H9 (cell line): ENCODE results near the gene PRMT7. TPM values are rescaled to one million over a fixed set of nuclear protein-coding genes. Genes with fewer than 3 reads are reported as not detected.

Experiments
- DNase-seq: peaks from one replicate; pipeline ENCODE4 v3.0.0-alpha.2; 2017
- H2AFZ ChIP-seq: one replicate; pipeline ENCODE4 v1.6.1; 2013; ENCODE audit warnings: mild to moderate bottlenecking, low read length, control low read depth, moderate library complexity
- H2AK5ac ChIP-seq: 2 replicates; pipeline ENCODE4 v1.6.1; 2013; ENCODE audit warnings: low read length, control low read depth, mixed read lengths; ENCODE audit not compliant: insufficient read length
- H2BK120ac ChIP-seq: one replicate; pipeline ENCODE4 v1.6.1; 2013; ENCODE audit warnings: low read depth, mild to moderate bottlenecking, low read length, control low read depth, inconsistent platforms; ENCODE audit not compliant: poor library complexity, severe bottlenecking
- H2BK12ac ChIP-seq: 2 replicates; pipeline ENCODE4 v1.6.1; 2013; ENCODE audit warnings: low read length, control low read depth, mixed read lengths, low read depth; ENCODE audit not compliant: insufficient read length
- H2BK15ac ChIP-seq: 2 replicates; pipeline ENCODE4 v1.6.1; 2013; ENCODE audit warnings: low read depth, low read length, control low read depth
- H2BK20ac ChIP-seq: one replicate; pipeline ENCODE4 v1.6.1; 2013; ENCODE audit warnings: low read depth, mild to moderate bottlenecking, low read length, control low read depth, inconsistent platforms; ENCODE audit not compliant: poor library complexity, severe bottlenecking
- H2BK5ac ChIP-seq: 2 replicates; pipeline ENCODE4 v1.6.1; 2013; ENCODE audit warnings: low read length, control low read depth, mixed read lengths; ENCODE audit not compliant: insufficient read length
- H3K14ac ChIP-seq: 2 replicates; pipeline ENCODE4 v1.6.1; 2013; ENCODE audit warnings: low read length, control low read depth; ENCODE audit not compliant: insufficient read depth
- H3K18ac ChIP-seq: 2 replicates; pipeline ENCODE4 v1.6.1; 2013; ENCODE audit warnings: low read depth, mild to moderate bottlenecking, mixed read lengths, low read length, control low read depth; ENCODE audit not compliant: insufficient read length
- H3K23ac ChIP-seq: 2 replicates; pipeline ENCODE4 v1.6.1; 2013; ENCODE audit warnings: low read length, control low read depth, mixed read lengths, low read depth; ENCODE audit not compliant: insufficient read length
- H3K23me2 ChIP-seq: 2 replicates; pipeline ENCODE4 v1.6.1; 2013; ENCODE audit warnings: low read depth, mild to moderate bottlenecking, mixed read lengths, low read length, control low read depth; ENCODE audit not compliant: insufficient read length, poor library complexity, severe bottlenecking
- H3K27ac ChIP-seq: 2 replicates; pipeline ENCODE4 v1.5.1; 2013; ENCODE audit warnings: low read length, control low read depth, mixed read lengths, low read depth; ENCODE audit not compliant: insufficient read length
- H3K27me3 ChIP-seq: 2 replicates; pipeline ENCODE4 v1.6.1; 2013; ENCODE audit warnings: low read length, control low read depth, inconsistent platforms; ENCODE audit not compliant: insufficient read depth
- H3K4ac ChIP-seq: 2 replicates; pipeline ENCODE4 v1.6.1; 2013; ENCODE audit warnings: low read depth, mild to moderate bottlenecking, control low read depth, inconsistent platforms, low read length, moderate library complexity
- H3K4me1 ChIP-seq: 2 replicates; pipeline ENCODE4 v1.6.1; 2013; ENCODE audit warnings: low read length, control low read depth, inconsistent platforms; ENCODE audit not compliant: insufficient read depth
- H3K4me2 ChIP-seq: 2 replicates; pipeline ENCODE4 v1.6.1; 2013; ENCODE audit warnings: low read length, control low read depth, mixed read lengths; ENCODE audit not compliant: insufficient read length, insufficient read depth
- H3K56ac ChIP-seq: 2 replicates; pipeline ENCODE4 v1.6.1; 2013; ENCODE audit warnings: low read depth, mild to moderate bottlenecking, mixed read lengths, low read length, control low read depth; ENCODE audit not compliant: insufficient read length
- H3K79me1 ChIP-seq: 2 replicates; pipeline ENCODE4 v1.6.1; 2013; ENCODE audit warnings: low read depth, mild to moderate bottlenecking, moderate library complexity, low read length, control low read depth, inconsistent platforms; ENCODE audit not compliant: insufficient read depth, poor library complexity, severe bottlenecking
- H3K79me2 ChIP-seq: 2 replicates; pipeline ENCODE4 v1.6.1; 2013; ENCODE audit warnings: low read length, control low read depth, inconsistent platforms; ENCODE audit not compliant: insufficient read depth
- H3K9ac ChIP-seq: 2 replicates; pipeline ENCODE4 v1.6.1; 2013; ENCODE audit warnings: low read length, control low read depth, mixed read lengths; ENCODE audit not compliant: insufficient read length; ENCODE audit errors: extremely low read depth
- H3K9me3 ChIP-seq: one replicate; pipeline ENCODE4 v1.6.1; 2013; ENCODE audit warnings: low read depth, low read length, inconsistent platforms; ENCODE audit not compliant: control insufficient read depth
- H3T11ph ChIP-seq: one replicate; pipeline ENCODE4 v1.6.1; 2013; ENCODE audit warnings: mild to moderate bottlenecking, low read length, control low read depth, inconsistent platforms
- H4K20me1 ChIP-seq: one replicate; pipeline ENCODE4 v1.6.1; 2013; ENCODE audit not compliant: control insufficient read depth, insufficient read length, insufficient read depth
- H4K5ac ChIP-seq: 2 replicates; pipeline ENCODE4 v1.6.1; 2013; ENCODE audit warnings: low read depth, mild to moderate bottlenecking, mixed read lengths, low read length, control low read depth; ENCODE audit not compliant: insufficient read length
- H4K8ac ChIP-seq: replicated peaks from 2 replicates; pipeline ENCODE4 v1.6.1; 2013; ENCODE audit warnings: low read length, control low read depth, mixed read lengths, low read depth; ENCODE audit not compliant: insufficient read length
- H4K91ac ChIP-seq: 2 replicates; pipeline ENCODE4 v1.6.1; 2013; ENCODE audit warnings: low read depth, mild to moderate bottlenecking, moderate library complexity, mixed read lengths, low read length, control low read depth; ENCODE audit not compliant: insufficient read length
- H3K27ac Mint-ChIP-seq, 3 experiments: 2 replicates in 2 of 3; 3 replicates in 1 of 3; pipeline ENCODE4 v1.8.0; 2020 to 2021; ENCODE audit warnings: mixed read lengths in 3 of 3, mild to moderate bottlenecking in 1 of 3, moderate library complexity in 1 of 3
- H3K27me3 Mint-ChIP-seq: 2 replicates; pipeline ENCODE4 v1.8.0; 2021; ENCODE audit warnings: low read depth, mild to moderate bottlenecking, moderate library complexity, mixed read lengths
- H3K36me3 Mint-ChIP-seq, 3 experiments: 2 replicates in 2 of 3; 3 replicates in 1 of 3; pipeline ENCODE4 v1.8.0; 2020 to 2021; ENCODE audit warnings: low read depth in 3 of 3, mixed read lengths in 3 of 3; ENCODE audit not compliant: insufficient read depth in 1 of 3
- H3K4me1 Mint-ChIP-seq, 2 experiments: 2 replicates each; pipeline ENCODE4 v1.8.0; 2020; ENCODE audit warnings: mixed read lengths in 2 of 2
- H3K4me3 Mint-ChIP-seq, 2 experiments: 2 replicates in 1 of 2; 3 replicates in 1 of 2; pipeline ENCODE4 v1.8.0; 2020 to 2021; ENCODE audit warnings: mild to moderate bottlenecking in 2 of 2, mixed read lengths in 2 of 2, moderate library complexity in 1 of 2
- H3K9me3 Mint-ChIP-seq, 2 experiments: 2 replicates in 1 of 2; 3 replicates in 1 of 2; pipeline ENCODE4 v1.8.0; 2020; ENCODE audit warnings: mild to moderate bottlenecking in 2 of 2, mixed read lengths in 2 of 2, moderate library complexity in 1 of 2
- CTCF ChIP-seq: fragments of 200-600 bp; sonication (generic); conservative IDR thresholded peaks from 3 replicates; pipeline ENCODE4 v1.8.0; 2021; ENCODE audit warnings: antibody characterized with exemption, mild to moderate bottlenecking
- WGBS: extraction: QIAGEN DNeasy Blood & Tissue Kit; methylation state at CpG from one replicate; pipeline ENCODE4 v1.1.7; 2013; ENCODE audit warnings: missing lambda C conversion rate, low lambda C conversion rate, mixed read lengths; ENCODE audit not compliant: insufficient read length; ENCODE audit errors: extremely low coverage; 5-methylcytosine and 5-hydroxymethylcytosine counted together
- total RNA-seq: library from RNA; stranded (reverse); gene quantifications from 2 replicates; pipeline ENCODE4 v1.2.1, GENCODE V29; 2021

PRMT7 gene
- total RNA-seq, 1 experiment from 2014 or later = 56.6 TPM

- Histone ChIP-seq H3K18ac (no peak overlapping the region), H3K79me1 (no peaks in the 10 kb centered on the region), H2BK5ac (no peak overlapping the region), H3K9me3 (no peaks in the 10 kb centered on the region), H3K56ac (no peak overlapping the region), H3K79me2 (no peaks in the 10 kb centered on the region; the same call in 1 of the 2 replicates), H3K23me2 (no peaks in the 10 kb centered on the region), H3K4ac (no peak overlapping the region), H4K91ac (no peak overlapping the region), H4K20me1 (no peaks in the 10 kb centered on the region), H2BK20ac (no peak overlapping the region), H2BK15ac (no peak overlapping the region), H3K4me2 (no peak overlapping the region), H3K23ac (no peak overlapping the region), H3K14ac (no peak overlapping the region), H4K8ac (no peak overlapping the region), H2AFZ (no peak overlapping the region), H3K27ac (no peak overlapping the region), H3K4me1 (no peaks in the 10 kb centered on the region), H2AK5ac (no peak overlapping the region), H3K9ac (no peak overlapping the region), H2BK120ac (no peak overlapping the region), H4K5ac (no peak overlapping the region), H3K27me3 (no peaks in the 10 kb centered on the region), H2BK12ac (no peak overlapping the region), H3T11ph (no peak overlapping the region)
- Mint-ChIP-seq H3K9me3 (no peaks in the 10 kb centered on the region), H3K4me3 (no peak overlapping the region), H3K36me3 (peaks cover 29 to 88% (median 63%) of the 10 kb centered on the region in 3 experiments; a peak in 6 of 7 replicates), H3K4me1 (0 out of 4 replicates have a peak, but pooled peaks cover 0 to 2% of the 10 kb centered on the region in 2 experiments), H3K27ac (no peak overlapping the region), H3K27me3 (no peaks in the 10 kb centered on the region)
- DNase-seq = no peak
- TF ChIP-seq CTCF = no peak
- no CpG with 5 or more reads among the region's 11 CpGs for WGBS
Measured at GRCh38 chr16:68299571-68300453, 11.0 kb upstream of the PRMT7 start.
